Activated CD4-positive, alpha-beta T cell treated with anti-CD3 and anti-CD28 coated beads, Interleukin-2, Interleukin-6, amounts not matched to agents 100 ng/mL and 50 ng/mL, durations not matched to agents 16 hours and 8 hours (primary cell): ENCODE measurements around the gene PRKCB.
"Not testable (repeated sequence)": the region's sequence is repeated elsewhere in the genome, so short reads cannot be mapped to it uniquely, and the experiment has no call there.

Source experiments
- DNase-seq: peaks from one replicate; pipeline ENCODE4 v3.0.0-alpha.2; 2020

Gene PRKCB

GRCh38 chr16:24102209-24102660 lies 266.5 kb downstream of the PRKCB start:
- DNase-seq = no peak

- not testable (repeated sequence) for DNase-seq
These were observed 269.7 kb downstream of the PRKCB start for GRCh38 chr16:24105471-24105870.

- not testable (repeated sequence) for DNase-seq
These were observed 272.3 kb downstream of the PRKCB start for GRCh38 chr16:24108090-24108489.

GRCh38 chr16:24111724-24112302 lies 276.0 kb downstream of the PRKCB start:
- DNase-seq = no peak

- no peak for DNase-seq
These were observed 277.4 kb downstream of the PRKCB start for GRCh38 chr16:24113115-24113745.

GRCh38 chr16:24114876-24115275 lies 279.1 kb downstream of the PRKCB start:
- no peak for DNase-seq

- DNase-seq = no peak
These were observed 280.4 kb downstream of the PRKCB start for GRCh38 chr16:24116046-24116776.

- no peak for DNase-seq
These were observed 281.2 kb downstream of the PRKCB start for GRCh38 chr16:24116989-24117388.

GRCh38 chr16:24117680-24118079 lies 281.9 kb downstream of the PRKCB start:
- no peak for DNase-seq

GRCh38 chr16:24118126-24118821 lies 282.5 kb downstream of the PRKCB start:
- DNase-seq = no peak

- no peak for DNase-seq
These were observed 284.0 kb downstream of the PRKCB start for GRCh38 chr16:24119807-24120206.

GRCh38 chr16:24123275-24123674 lies 287.5 kb downstream of the PRKCB start:
- no peak for DNase-seq

- DNase-seq = no peak
These were observed 288.5 kb downstream of the PRKCB start for GRCh38 chr16:24124291-24124690.

GRCh38 chr16:24125214-24125613 lies 289.4 kb downstream of the PRKCB start:
- no peak for DNase-seq

GRCh38 chr16:24129412-24129918 lies 293.7 kb downstream of the PRKCB start:
- DNase-seq = no peak

- DNase-seq = no peak
These were observed 294.8 kb downstream of the PRKCB start for GRCh38 chr16:24130494-24131085.

- DNase-seq = no peak
These were observed 295.5 kb downstream of the PRKCB start for GRCh38 chr16:24131294-24131693.

- no peak for DNase-seq
These were observed 296.4 kb downstream of the PRKCB start for GRCh38 chr16:24132048-24132796.

GRCh38 chr16:24132797-24133155 lies 297.0 kb downstream of the PRKCB start:
- DNase-seq = no peak

GRCh38 chr16:24135624-24136565 lies 300.1 kb downstream of the PRKCB start:
- no peak for DNase-seq

- DNase-seq = no peak
These were observed 302.2 kb downstream of the PRKCB start for GRCh38 chr16:24138024-24138423.
